HepG2 (cell line): ENCODE measurements around the gene PTPN22. TPM values are rescaled to one million over a fixed set of nuclear protein-coding genes. Genes with fewer than 3 reads are reported as not detected.
A peak's percentile ranks its signal among the peaks of the same experiment; 100 is the strongest.

Source experiments
- FOSL2 ChIP-seq: sonication (generic); formaldehyde crosslinking; IDR thresholded peaks from 2 replicates; pipeline ENCODE4 v1.4.0; 2020; ENCODE audit warnings: missing genetic modification reagents
- PLRG1 ChIP-seq: fragments of 450-650 bp; conservative IDR thresholded peaks from 2 replicates; pipeline ENCODE4 v1.6.1; 2016
- PTBP1 ChIP-seq: fragments of 200-400 bp; formaldehyde crosslinking; IDR thresholded peaks from 2 replicates; pipeline ENCODE4 v1.6.1; 2018; ENCODE audit warnings: low read length, low read depth; ENCODE audit not compliant: poor library complexity, severe bottlenecking
- SETDB1 ChIP-seq: sonication (generic); formaldehyde crosslinking; IDR thresholded peaks from 2 replicates; pipeline ENCODE4 v1.5.1; 2020; ENCODE audit warnings: missing genetic modification reagents, mild to moderate bottlenecking, borderline replicate concordance
- YY1 ChIP-seq: IDR thresholded peaks from 2 replicates; pipeline ENCODE4 v1.6.1; 2011; ENCODE audit warnings: low read length, low read depth, moderate library complexity, mild to moderate bottlenecking; ENCODE audit not compliant: insufficient read depth, insufficient replicate concordance
- ZNF101 ChIP-seq: sonication (generic); formaldehyde crosslinking; IDR thresholded peaks from 2 replicates; pipeline ENCODE4 v1.4.0; 2020; ENCODE audit warnings: mild to moderate bottlenecking, low read depth, missing genetic modification reagents, borderline replicate concordance
- ZNF30 ChIP-seq: sonication (generic); formaldehyde crosslinking; IDR thresholded peaks from 2 replicates; pipeline ENCODE4 v1.5.0; 2020; ENCODE audit warnings: mild to moderate bottlenecking, missing genetic modification reagents
- ZNF350 ChIP-seq: sonication (generic); formaldehyde crosslinking; IDR thresholded peaks from 2 replicates; pipeline ENCODE4 v1.4.0; 2020; ENCODE audit warnings: mild to moderate bottlenecking, low read depth, missing genetic modification reagents, borderline replicate concordance
- ZNF615 ChIP-seq: sonication (generic); formaldehyde crosslinking; IDR thresholded peaks from 2 replicates; pipeline ENCODE4 v1.5.0; 2020; ENCODE audit warnings: mild to moderate bottlenecking, missing genetic modification reagents, borderline replicate concordance
- ZNF724P ChIP-seq: sonication (generic); formaldehyde crosslinking; IDR thresholded peaks from 2 replicates; pipeline ENCODE4 v1.8.0; 2022; ENCODE audit warnings: missing genetic modification reagents, borderline replicate concordance
- polyA plus RNA-seq, 8 experiments: library from polyadenylated mRNA; depleted of rRNA in 3 of 8; stranded (reverse) in 7 of 8; unstranded in 1 of 8; fragments of >200 nt; fragmentation: Illumina TruSeq in 4 of 8; extraction: Trizol in 4 of 8; gene quantifications; 2 replicates each; pipeline versions ENCODE4 v1.2.1 to v1.2.3, GENCODE V29; 2011 to 2016; ENCODE audit warnings: low read depth in 4 of 8, missing spikeins in 1 of 8, mixed read lengths in 1 of 8; ENCODE audit not compliant: insufficient read depth in 1 of 8
- total RNA-seq, 5 experiments: library from RNA; depleted of rRNA; stranded (reverse); fragments of >200 nt; fragmentation: Illumina TruSeq; extraction: Trizol; gene quantifications; 2 replicates each; pipeline ENCODE4 v1.2.3, GENCODE V29; 2016; ENCODE audit warnings: low read depth in 1 of 5
- TF ChIP-seq, protein P1 (sequence below): sonication (generic); formaldehyde crosslinking; IDR thresholded peaks from 2 replicates; pipeline ENCODE4 v1.4.0; 2020; ENCODE audit warnings: low read depth, mild to moderate bottlenecking, missing genetic modification reagents
- TF ChIP-seq, protein P2 (sequence below): sonication (generic); formaldehyde crosslinking; IDR thresholded peaks from 2 replicates; pipeline ENCODE4 v1.5.0; 2020; ENCODE audit warnings: mild to moderate bottlenecking, missing genetic modification reagents, moderate library complexity
- TF ChIP-seq, protein P3 (sequence below), 2 experiments: fragments of 450-650 bp in 1 of 2; sonication (generic) in 1 of 2; formaldehyde crosslinking in 1 of 2; IDR thresholded peaks; 2 replicates each; pipeline versions ENCODE4 v1.6.1 to v1.8.0; 2016 to 2022; ENCODE audit warnings: antibody characterized with exemption in 1 of 2, mild to moderate bottlenecking in 1 of 2, missing genetic modification reagents in 1 of 2
- TF ChIP-seq, protein P4 (sequence below): sonication (generic); formaldehyde crosslinking; IDR thresholded peaks from 2 replicates; pipeline ENCODE4 v1.5.1; 2020; ENCODE audit warnings: missing genetic modification reagents, mild to moderate bottlenecking, borderline replicate concordance

Gene PTPN22
- total and polyA plus RNA-seq, 2 of the 13 experiments (the other 11 are each of a cell fraction or from before 2014, with no cell fraction given), result not detected

DNA sequence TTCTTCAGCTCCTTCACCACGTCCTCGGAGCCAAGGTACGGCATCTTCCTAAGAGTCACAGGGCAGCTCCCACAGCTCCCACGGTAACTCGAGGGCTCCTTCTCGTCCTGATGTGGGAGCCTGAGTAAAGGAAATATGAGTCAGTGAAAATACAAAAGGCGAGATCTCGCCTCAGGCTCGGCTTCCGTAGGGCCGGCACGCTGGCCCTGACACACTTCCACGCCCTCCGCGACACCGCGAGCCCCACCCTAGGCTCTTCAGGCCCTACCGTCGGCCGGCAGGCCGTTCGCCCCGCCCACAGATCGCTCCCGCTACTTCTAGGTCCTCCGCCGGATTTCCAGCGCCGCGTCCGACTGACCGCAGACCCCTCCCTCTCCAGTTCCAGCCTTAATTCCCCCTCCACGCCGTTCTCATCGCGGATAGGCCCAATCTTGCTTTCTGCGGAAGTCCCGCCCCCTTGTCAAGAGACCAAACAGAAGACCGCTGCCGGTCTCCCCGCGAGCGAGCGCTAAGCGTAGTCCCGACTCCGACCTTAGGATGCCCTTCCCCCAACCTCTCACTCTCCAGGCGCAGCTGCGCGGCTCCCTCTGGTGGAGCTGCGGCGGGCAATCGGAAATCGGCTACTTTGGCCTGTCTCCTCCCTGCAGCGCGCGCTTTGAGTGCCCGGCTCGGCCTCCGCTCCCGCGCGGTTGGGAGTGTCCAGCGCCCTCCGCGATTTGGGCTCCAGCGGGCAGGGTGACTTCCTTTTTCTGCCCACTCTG, 33.3 kb upstream of the PTPN22 start, which contains the start of the genes AP4B1 and DCLRE1B (continued):
- TF ChIP-seq, protein P1, sequence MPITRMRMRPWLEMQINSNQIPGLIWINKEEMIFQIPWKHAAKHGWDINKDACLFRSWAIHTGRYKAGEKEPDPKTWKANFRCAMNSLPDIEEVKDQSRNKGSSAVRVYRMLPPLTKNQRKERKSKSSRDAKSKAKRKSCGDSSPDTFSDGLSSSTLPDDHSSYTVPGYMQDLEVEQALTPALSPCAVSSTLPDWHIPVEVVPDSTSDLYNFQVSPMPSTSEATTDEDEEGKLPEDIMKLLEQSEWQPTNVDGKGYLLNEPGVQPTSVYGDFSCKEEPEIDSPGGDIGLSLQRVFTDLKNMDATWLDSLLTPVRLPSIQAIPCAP (CRISPR knock-in tag), result no peak
- TF ChIP-seq YY1 (peak; percentile 91), ZNF30 (CRISPR knock-in tag) (no peak), ZNF615 (CRISPR knock-in tag) (peak; percentile 69; the same call in 1 of the 2 replicates), FOSL2 (CRISPR knock-in tag) (peak; percentile 58), ZNF350 (CRISPR knock-in tag) (peak; percentile 94), SETDB1 (CRISPR knock-in tag) (no peak), PTBP1 (peak; percentile 88), PLRG1 (no peak), ZNF101 (CRISPR knock-in tag) (no peak), ZNF724P (peak; percentile 74; the same call in 1 of the 2 replicates)
- TF ChIP-seq, protein P2, sequence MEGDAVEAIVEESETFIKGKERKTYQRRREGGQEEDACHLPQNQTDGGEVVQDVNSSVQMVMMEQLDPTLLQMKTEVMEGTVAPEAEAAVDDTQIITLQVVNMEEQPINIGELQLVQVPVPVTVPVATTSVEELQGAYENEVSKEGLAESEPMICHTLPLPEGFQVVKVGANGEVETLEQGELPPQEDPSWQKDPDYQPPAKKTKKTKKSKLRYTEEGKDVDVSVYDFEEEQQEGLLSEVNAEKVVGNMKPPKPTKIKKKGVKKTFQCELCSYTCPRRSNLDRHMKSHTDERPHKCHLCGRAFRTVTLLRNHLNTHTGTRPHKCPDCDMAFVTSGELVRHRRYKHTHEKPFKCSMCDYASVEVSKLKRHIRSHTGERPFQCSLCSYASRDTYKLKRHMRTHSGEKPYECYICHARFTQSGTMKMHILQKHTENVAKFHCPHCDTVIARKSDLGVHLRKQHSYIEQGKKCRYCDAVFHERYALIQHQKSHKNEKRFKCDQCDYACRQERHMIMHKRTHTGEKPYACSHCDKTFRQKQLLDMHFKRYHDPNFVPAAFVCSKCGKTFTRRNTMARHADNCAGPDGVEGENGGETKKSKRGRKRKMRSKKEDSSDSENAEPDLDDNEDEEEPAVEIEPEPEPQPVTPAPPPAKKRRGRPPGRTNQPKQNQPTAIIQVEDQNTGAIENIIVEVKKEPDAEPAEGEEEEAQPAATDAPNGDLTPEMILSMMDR (CRISPR knock-in tag), result peak; percentile 94
- TF ChIP-seq, protein P3, sequence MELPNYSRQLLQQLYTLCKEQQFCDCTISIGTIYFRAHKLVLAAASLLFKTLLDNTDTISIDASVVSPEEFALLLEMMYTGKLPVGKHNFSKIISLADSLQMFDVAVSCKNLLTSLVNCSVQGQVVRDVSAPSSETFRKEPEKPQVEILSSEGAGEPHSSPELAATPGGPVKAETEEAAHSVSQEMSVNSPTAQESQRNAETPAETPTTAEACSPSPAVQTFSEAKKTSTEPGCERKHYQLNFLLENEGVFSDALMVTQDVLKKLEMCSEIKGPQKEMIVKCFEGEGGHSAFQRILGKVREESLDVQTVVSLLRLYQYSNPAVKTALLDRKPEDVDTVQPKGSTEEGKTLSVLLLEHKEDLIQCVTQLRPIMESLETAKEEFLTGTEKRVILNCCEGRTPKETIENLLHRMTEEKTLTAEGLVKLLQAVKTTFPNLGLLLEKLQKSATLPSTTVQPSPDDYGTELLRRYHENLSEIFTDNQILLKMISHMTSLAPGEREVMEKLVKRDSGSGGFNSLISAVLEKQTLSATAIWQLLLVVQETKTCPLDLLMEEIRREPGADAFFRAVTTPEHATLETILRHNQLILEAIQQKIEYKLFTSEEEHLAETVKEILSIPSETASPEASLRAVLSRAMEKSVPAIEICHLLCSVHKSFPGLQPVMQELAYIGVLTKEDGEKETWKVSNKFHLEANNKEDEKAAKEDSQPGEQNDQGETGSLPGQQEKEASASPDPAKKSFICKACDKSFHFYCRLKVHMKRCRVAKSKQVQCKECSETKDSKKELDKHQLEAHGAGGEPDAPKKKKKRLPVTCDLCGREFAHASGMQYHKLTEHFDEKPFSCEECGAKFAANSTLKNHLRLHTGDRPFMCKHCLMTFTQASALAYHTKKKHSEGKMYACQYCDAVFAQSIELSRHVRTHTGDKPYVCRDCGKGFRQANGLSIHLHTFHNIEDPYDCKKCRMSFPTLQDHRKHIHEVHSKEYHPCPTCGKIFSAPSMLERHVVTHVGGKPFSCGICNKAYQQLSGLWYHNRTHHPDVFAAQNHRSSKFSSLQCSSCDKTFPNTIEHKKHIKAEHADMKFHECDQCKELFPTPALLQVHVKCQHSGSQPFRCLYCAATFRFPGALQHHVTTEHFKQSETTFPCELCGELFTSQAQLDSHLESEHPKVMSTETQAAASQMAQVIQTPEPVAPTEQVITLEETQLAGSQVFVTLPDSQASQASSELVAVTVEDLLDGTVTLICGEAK (IDR thresholded peaks at IDR 0.05), result no peak
- TF ChIP-seq, protein P3 (CRISPR knock-in tag; IDR thresholded peaks at IDR 0.05), result peak; percentile 52
- TF ChIP-seq, protein P4, sequence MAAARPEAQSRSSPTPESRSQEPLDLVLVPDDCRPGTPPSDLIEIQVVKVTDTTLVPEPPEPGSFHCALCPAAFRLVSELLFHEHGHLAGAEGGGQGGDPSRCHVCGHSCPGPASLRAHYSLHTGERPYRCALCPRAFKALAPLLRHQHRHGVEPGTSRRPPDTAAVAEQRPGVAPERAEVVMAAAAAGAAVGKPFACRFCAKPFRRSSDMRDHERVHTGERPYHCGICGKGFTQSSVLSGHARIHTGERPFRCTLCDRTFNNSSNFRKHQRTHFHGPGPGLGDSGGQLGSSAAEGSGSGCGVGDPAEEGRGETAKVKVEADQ (CRISPR knock-in tag), result peak; percentile 87
